GM23338 (cell line): ENCODE results near the gene CCDC188. TPM values are rescaled to one million over a fixed set of nuclear protein-coding genes. Genes with fewer than 3 reads are reported as not detected.
A peak's percentile ranks its signal among the peaks of the same experiment; 100 is the strongest.

Source experiments
- ATAC-seq: fragments of 200-7000 bp; cut with Tn5 transposase; 3 replicates; pipeline ENCODE4 v1.9.1; 2020
- DNase-seq: peaks from one replicate; pipeline ENCODE4 v3.0.0-alpha.2; 2015; ENCODE audit warnings: low spot score
- H2AFZ ChIP-seq: fragments of 200-600 bp; sonication (generic); 2 replicates; pipeline ENCODE4 v1.8.0; 2016; ENCODE audit warnings: antibody characterized with exemption, mild to moderate bottlenecking, moderate library complexity
- H3F3A ChIP-seq: fragments of 200-600 bp; sonication (generic); replicated peaks from 2 replicates; pipeline ENCODE4 v1.8.0; 2017; ENCODE audit warnings: antibody characterized with exemption, mixed run types, low read depth
- H3K27ac ChIP-seq: fragments of 200-600 bp; sonication (generic); 2 replicates; pipeline ENCODE4 v1.6.1; 2016; ENCODE audit warnings: low read depth
- H3K27me3 ChIP-seq: fragments of 200-600 bp; sonication (generic); 2 replicates; pipeline ENCODE4 v1.8.0; 2016; ENCODE audit warnings: mild to moderate bottlenecking, mixed run types, moderate library complexity; ENCODE audit not compliant: insufficient read depth
- H3K36me3 ChIP-seq: fragments of 200-600 bp; sonication (generic); 2 replicates; pipeline ENCODE4 v1.8.0; 2016; ENCODE audit warnings: mild to moderate bottlenecking; ENCODE audit not compliant: insufficient read depth
- H3K4me1 ChIP-seq: fragments of 200-600 bp; sonication (generic); 2 replicates; pipeline ENCODE4 v1.8.0; 2016; ENCODE audit warnings: mild to moderate bottlenecking, moderate library complexity; ENCODE audit not compliant: insufficient read depth
- H3K4me2 ChIP-seq: fragments of 200-600 bp; sonication (generic); 2 replicates; pipeline ENCODE4 v1.7.1; 2017; ENCODE audit warnings: mixed run types
- H3K4me3 ChIP-seq: fragments of 200-600 bp; sonication (generic); 2 replicates; pipeline ENCODE4 v1.6.1; 2016; ENCODE audit warnings: mixed run types
- H3K79me2 ChIP-seq: fragments of 200-600 bp; sonication (generic); replicated peaks from 2 replicates; pipeline ENCODE4 v1.8.0; 2017; ENCODE audit warnings: mild to moderate bottlenecking; ENCODE audit not compliant: insufficient read depth
- H3K9me2 ChIP-seq: fragments of 200-600 bp; sonication (generic); 2 replicates; pipeline ENCODE4 v1.8.0; 2017; ENCODE audit not compliant: insufficient read depth
- H4K20me1 ChIP-seq: fragments of 200-600 bp; sonication (generic); replicated peaks from 2 replicates; pipeline ENCODE4 v1.8.0; 2017; ENCODE audit warnings: mild to moderate bottlenecking; ENCODE audit not compliant: insufficient read depth
- H3K27ac Mint-ChIP-seq: 2 replicates; pipeline ENCODE4 v1.8.0; 2020; ENCODE audit warnings: inconsistent platforms, mild to moderate bottlenecking, moderate library complexity, mixed read lengths
- H3K27me3 Mint-ChIP-seq: 3 replicates; pipeline ENCODE4 v1.8.0; 2022; ENCODE audit warnings: low read depth, mild to moderate bottlenecking, moderate library complexity, mixed read lengths, inconsistent platforms; ENCODE audit not compliant: insufficient read depth, poor library complexity
- H3K36me3 Mint-ChIP-seq: 3 replicates; pipeline ENCODE4 v1.8.0; 2021; ENCODE audit warnings: low read depth, mild to moderate bottlenecking, inconsistent platforms, moderate library complexity, mixed read lengths
- H3K4me1 Mint-ChIP-seq: 3 replicates; pipeline ENCODE4 v1.8.0; 2020; ENCODE audit warnings: mild to moderate bottlenecking, inconsistent platforms, mixed read lengths
- H3K4me3 Mint-ChIP-seq: 3 replicates; pipeline ENCODE4 v1.8.0; 2021; ENCODE audit warnings: moderate library complexity, mild to moderate bottlenecking, inconsistent platforms, mixed read lengths
- H3K9me3 Mint-ChIP-seq: 3 replicates; pipeline ENCODE4 v1.8.0; 2020; ENCODE audit warnings: moderate library complexity, mild to moderate bottlenecking, inconsistent platforms, mixed read lengths
- CTCF ChIP-seq, 2 experiments: fragments of 200-600 bp in 1 of 2; sonication (generic) in 1 of 2; conservative IDR thresholded peaks; 2 replicates each; pipeline versions ENCODE4 v1.5.1 to v1.6.1; 2016 to 2017; ENCODE audit warnings: antibody characterized with exemption in 2 of 2, low read depth in 2 of 2, mild to moderate bottlenecking in 2 of 2, moderate library complexity in 1 of 2
- EZH2phosphoT487 ChIP-seq: fragments of 200-600 bp; sonication (generic); IDR thresholded peaks from one replicate; pipeline ENCODE4 v1.8.1; 2018; ENCODE audit warnings: antibody characterized with exemption; ENCODE audit not compliant: unreplicated experiment
- JUNB ChIP-seq: IDR thresholded peaks from one replicate; pipeline ENCODE4 v1.6.1; 2016; ENCODE audit warnings: antibody characterized with exemption; ENCODE audit not compliant: unreplicated experiment
- POLR2AphosphoS5 ChIP-seq: IDR thresholded peaks from 2 replicates; pipeline ENCODE4 v1.6.1; 2016; ENCODE audit warnings: antibody characterized with exemption, low read depth
- ZNF331 ChIP-seq: fragments of 250-450 bp; sonication (Bioruptor Pico); IDR thresholded peaks from 2 replicates; pipeline ENCODE4 v1.5.0; 2020; ENCODE audit warnings: low read depth, mild to moderate bottlenecking, moderate library complexity
- ZNF462 ChIP-seq: fragments of 250-450 bp; sonication (Bioruptor Pico); IDR thresholded peaks from 2 replicates; pipeline ENCODE4 v1.5.0; 2020; ENCODE audit warnings: mild to moderate bottlenecking, moderate library complexity
- polyA plus RNA-seq: library from polyadenylated mRNA; unstranded; fragments of >200 nt; fragmentation: Nextera tagmentation; extraction: Ambion mirVana; gene quantifications from 2 replicates; pipeline ENCODE4 v1.2.1, GENCODE V29; 2016
- total RNA-seq: library from RNA; depleted of rRNA; stranded (reverse); fragments of >200 nt; shearing (Covaris generic); gene quantifications from 2 replicates; pipeline ENCODE4 v1.2.3, GENCODE V29; 2014

CCDC188 gene
- total and polyA plus RNA-seq, 2 experiments from 2014 or later = not detected

- Histone ChIP-seq H3K4me2 (no peak overlapping the region), H3K27ac (no peak overlapping the region), H3K36me3 (no peaks in the 10 kb centered on the region), H3F3A (no peaks in the 10 kb centered on the region), H3K4me1 (no peaks in the 10 kb centered on the region), H2AFZ (no peak overlapping the region), H3K9me2 (no peaks in the 10 kb centered on the region), H3K27me3 (no peaks in the 10 kb centered on the region), H3K4me3 (no peak overlapping the region), H4K20me1 (no peaks in the 10 kb centered on the region; the same call in 1 of the 2 replicates), H3K79me2 (peaks cover 24% of the 10 kb centered on the region)
- no peak for ATAC-seq
- Mint-ChIP-seq H3K4me1 (no peaks in the 10 kb centered on the region), H3K36me3 (no peaks in the 10 kb centered on the region), H3K9me3 (no peaks in the 10 kb centered on the region), H3K27me3 (peaks cover 11% of the 10 kb centered on the region), H3K4me3 (no peak overlapping the region), H3K27ac (no peak overlapping the region)
- DNase-seq = no peak
- TF ChIP-seq ZNF462 (CRISPR knock-in tag) (no peak), CTCF (conservative IDR thresholded peaks at IDR 0.05; ENCODE audit: low read depth in 2 of 2) (no peak)
Measured at GRCh38 chr22:20138868-20139267, 12.0 kb downstream of the CCDC188 start.

GRCh38 chr22:20138417-20138738 is 12.5 kb downstream of the CCDC188 start:
- H3K4me2 ChIP-seq = no peak overlapping the region
- DNase-seq (no peak), ATAC-seq (peak; percentile 52)
- H4K20me1 ChIP-seq = no peaks in the 10 kb centered on the region; the same call in 1 of the 2 replicates
- Mint-ChIP-seq H3K27ac (no peak overlapping the region; the same call in 1 of the 2 replicates), H3K27me3 (peaks cover 13% of the 10 kb centered on the region), H3K36me3 (no peaks in the 10 kb centered on the region), H3K9me3 (no peaks in the 10 kb centered on the region), H3K4me1 (no peaks in the 10 kb centered on the region), H3K4me3 (no peak overlapping the region)
- no peaks in the 10 kb centered on the region for H3F3A ChIP-seq
- peaks cover 25% of the 10 kb centered on the region for H3K79me2 ChIP-seq
- H3K27me3 ChIP-seq = no peaks in the 10 kb centered on the region
- H3K36me3 ChIP-seq = no peaks in the 10 kb centered on the region
- no peak overlapping the region for H2AFZ ChIP-seq
- no peak overlapping the region for H3K4me3 ChIP-seq
- H3K9me2 ChIP-seq = no peaks in the 10 kb centered on the region
- H3K27ac ChIP-seq = no peak overlapping the region
- no peaks in the 10 kb centered on the region for H3K4me1 ChIP-seq
- TF ChIP-seq JUNB = no peak
- TF ChIP-seq ZNF331 (CRISPR knock-in tag) = no peak
- TF ChIP-seq POLR2AphosphoS5 = no peak
- no peak for TF ChIP-seq EZH2phosphoT487
